GM18870 (cell line): ENCODE data around the gene MIS12.

Experiments
- ATAC-seq: cut with Tn5 transposase; IDR thresholded peaks from one replicate; pipeline ENCODE4 v1.9.1; 2021; ENCODE audit warnings: moderate library complexity; ENCODE audit not compliant: unreplicated experiment

Gene MIS12

DNA sequence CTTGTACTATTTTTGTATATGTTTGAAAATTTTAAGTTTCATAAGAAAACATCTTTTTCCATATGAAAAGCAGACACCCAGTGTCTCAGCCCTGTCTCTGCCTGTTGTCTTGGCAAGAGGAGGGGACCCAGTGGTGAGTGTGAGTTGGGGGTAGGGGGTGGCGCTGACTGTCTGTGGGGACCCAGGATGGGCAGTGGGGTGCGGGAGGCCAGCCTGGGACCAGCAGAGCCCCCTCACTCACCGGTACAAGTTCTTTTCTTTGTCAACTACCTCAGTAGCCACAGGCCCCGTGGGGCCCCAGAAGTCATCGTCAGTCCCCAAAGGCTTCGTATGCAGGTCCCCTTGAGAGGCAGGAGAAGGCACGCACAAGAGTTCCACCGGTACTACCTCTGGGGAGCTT lies 46.2 kb downstream of the MIS12 start:
- ATAC-seq, result no peak

DNA sequence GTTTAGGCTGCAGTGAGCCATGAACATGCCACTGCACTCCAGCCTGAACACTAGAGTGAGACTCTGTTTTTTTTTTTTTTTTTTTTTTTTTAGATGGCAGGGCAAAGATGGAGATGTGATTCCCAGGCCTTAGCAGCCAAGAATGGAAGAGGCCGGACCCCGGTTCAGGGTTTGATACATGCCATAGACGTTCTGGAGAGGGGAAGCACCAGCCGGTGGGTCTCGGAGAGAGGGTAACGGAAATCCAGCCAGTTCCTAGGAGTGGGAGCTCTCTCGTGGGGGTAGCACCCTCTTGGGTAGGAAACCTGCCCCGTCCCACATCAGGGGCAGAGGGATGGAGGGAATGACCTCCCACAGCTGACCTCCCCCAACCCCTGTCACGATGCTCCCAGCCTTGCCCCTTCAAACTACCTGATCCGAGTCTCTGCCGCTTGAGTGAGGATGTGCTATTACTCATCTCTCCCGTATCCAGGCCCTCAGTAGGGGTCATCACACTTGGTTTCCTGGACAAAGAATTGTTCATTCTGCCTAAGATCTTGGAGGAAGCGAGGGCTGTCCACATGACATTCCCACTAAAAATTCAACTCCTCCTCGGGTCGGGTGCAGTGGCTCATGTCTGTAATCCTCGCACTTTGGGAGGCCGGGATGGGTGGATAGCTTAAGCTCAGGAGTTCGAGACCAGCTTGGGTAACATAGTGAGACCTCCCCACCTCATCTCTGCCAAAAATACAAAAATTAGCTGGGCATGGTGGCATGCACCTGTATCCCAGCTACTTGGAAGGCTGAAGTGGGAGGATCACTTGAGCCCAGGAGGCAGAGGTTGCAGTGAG lies 47.3 kb downstream of the MIS12 start:
- ATAC-seq, result no peak

DNA sequence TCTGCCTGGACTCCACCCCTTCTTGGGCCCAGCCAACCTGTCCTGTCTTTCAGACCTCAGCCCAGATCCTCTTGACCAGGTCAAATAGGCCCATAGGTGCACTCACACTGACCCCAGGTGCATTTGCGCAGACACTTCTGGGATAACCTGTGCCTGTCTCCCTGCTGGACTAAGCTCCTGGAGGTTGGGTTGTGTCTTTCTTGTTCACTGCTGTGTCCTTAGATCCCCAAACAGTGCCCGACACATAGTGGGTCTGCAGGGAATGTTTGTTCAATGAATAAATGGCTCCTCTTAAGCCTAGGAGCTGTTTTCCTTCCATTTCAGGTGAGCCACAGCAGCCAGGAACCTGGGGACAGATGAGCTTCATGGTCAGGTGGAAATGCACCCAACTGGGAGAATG lies 49.1 kb downstream of the MIS12 start:
- ATAC-seq, result no peak

DNA sequence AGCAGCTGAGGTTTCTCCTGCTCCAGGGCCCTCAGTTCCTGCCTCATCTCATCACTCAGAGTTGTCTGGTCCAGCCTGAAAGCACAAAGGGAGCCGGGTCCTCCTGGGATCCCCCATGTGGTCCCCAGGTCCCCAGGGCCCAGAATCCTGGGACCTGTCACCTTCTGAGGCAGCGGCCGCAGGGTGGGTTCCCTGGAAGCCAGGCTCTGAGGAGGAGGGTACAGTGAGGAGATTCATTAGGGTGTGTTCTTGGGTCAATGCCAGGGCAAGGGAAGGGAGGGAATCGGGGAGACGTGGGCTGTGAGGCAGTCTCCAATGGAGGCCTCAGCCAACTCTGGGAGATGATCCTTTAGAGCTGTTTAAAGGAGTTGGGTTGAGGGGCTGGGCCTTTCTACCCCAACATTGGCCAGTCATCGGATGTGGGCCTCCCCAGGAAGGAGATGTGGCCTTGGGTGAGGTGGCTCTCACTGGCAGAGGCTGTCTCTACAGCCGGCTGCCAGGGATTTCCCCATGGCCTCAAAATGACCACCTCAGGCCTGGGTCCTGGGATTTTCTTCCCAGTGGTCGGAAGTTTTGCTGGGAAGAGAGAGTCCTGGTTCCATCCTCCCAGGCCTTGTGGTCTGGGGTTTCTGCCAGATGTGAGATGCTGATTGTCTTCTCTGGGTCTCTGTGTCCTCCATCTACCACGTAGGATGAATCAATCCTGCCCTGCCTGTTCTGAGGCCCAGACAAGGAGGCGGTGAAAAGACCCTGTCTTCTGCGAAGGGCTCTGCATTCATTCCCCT lies 50.7 kb downstream of the MIS12 start:
- no peak for ATAC-seq

DNA sequence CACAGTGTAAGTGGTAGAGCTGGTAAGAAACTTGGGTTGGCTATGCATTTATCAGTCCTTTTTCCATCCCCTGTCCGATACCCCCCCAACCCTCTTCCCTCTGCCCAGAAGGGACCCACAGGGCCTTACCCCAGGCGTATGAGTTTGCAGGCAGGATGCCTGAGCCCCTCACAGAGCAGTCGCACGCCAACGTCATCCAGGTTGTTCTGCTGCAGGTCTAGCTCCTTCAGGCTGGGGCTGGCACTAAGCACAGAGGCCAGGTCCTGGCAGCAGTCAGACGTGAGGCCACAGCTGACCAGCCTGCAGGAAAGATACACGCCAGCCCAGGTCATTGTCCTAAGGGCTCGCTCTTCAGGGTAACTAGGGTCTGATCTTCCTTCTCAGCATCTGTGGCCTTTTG lies 52.9 kb downstream of the MIS12 start:
- no peak for ATAC-seq

DNA sequence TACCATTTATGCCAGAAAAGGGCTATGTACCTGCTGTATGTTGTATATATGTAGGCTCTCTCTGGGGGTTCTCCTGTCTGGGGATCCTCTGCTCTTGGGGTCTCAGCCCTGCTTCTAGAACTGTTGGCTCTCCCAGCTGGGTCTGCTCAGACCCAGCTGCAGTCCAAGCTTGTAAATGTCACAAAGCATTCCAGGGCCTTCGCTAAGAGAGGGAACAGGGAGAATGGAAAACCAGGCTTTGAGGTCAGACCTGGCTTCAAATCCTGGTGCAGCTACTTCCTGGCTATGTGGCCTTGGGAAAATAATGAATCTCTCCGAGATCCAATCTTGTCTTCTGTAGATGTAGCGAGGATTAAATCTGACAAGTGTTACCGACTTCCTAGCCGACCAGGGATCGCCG lies 54.0 kb downstream of the MIS12 start:
- ATAC-seq, result no peak
